Caco-2 (cell line): ENCODE measurements around the gene SUPT16H. TPM values are rescaled to one million over a fixed set of nuclear protein-coding genes. Genes with fewer than 3 reads are reported as not detected.
"Not testable (repeated sequence)": the region's sequence is repeated elsewhere in the genome, so short reads cannot be mapped to it uniquely, and the experiment has no call there.

Source experiments
- BruUV-seq: library from RNA; stranded (reverse); fragments of 400-500 nt; replicated peaks from 2 replicates; lab custom pipeline; 2021; lab: Mats Ljungman, UMichigan
- CTCF ChIA-PET: fragments of 300-600 bp; sonication (Branson Sonifier 250); formaldehyde crosslinking; loops from one replicate; lab custom pipeline; 2022; ENCODE audit warnings: antibody characterized with exemption; lab: Charles Lee
- POLR2A ChIA-PET: fragments of 300-600 bp; sonication (Branson Sonifier 250); formaldehyde crosslinking; loops from one replicate; lab custom pipeline; 2022; ENCODE audit warnings: antibody characterized with exemption; lab: Charles Lee
- DNase-seq, 2 experiments: peaks; one replicate each; pipeline versions ENCODE4 v3.0.0 to v3.0.0-alpha.2; 2020 to 2022
- H3K27me3 ChIP-seq: replicated peaks from 2 replicates; pipeline ENCODE4 v1.6.0; 2011; ENCODE audit warnings: low read length; ENCODE audit not compliant: control insufficient read depth, insufficient read depth
- H3K36me3 ChIP-seq: 2 replicates; pipeline ENCODE4 v1.5.1; 2011; ENCODE audit warnings: low read length; ENCODE audit not compliant: control insufficient read depth, insufficient read depth
- H3K4me1 ChIP-seq: fragments of 250-450 bp; sonication (Bioruptor Pico); 2 replicates; pipeline ENCODE4 v1.5.1; 2020; ENCODE audit warnings: mild to moderate bottlenecking
- H3K4me3 ChIP-seq: 2 replicates; pipeline ENCODE4 v1.5.1; 2011; ENCODE audit warnings: low read depth, mild to moderate bottlenecking, control low read depth, low read length
- H3K9me3 ChIP-seq: fragments of 250-450 bp; sonication (Bioruptor Pico); 2 replicates; pipeline ENCODE4 v1.5.1; 2020; ENCODE audit warnings: mild to moderate bottlenecking, moderate library complexity
- H3K27ac Mint-ChIP-seq: one replicate; pipeline ENCODE4 v1.8.0; 2022; ENCODE audit warnings: mixed read lengths; ENCODE audit not compliant: unreplicated experiment
- H3K27me3 Mint-ChIP-seq: one replicate; pipeline ENCODE4 v1.8.0; 2022; ENCODE audit warnings: mixed read lengths; ENCODE audit not compliant: insufficient read depth, unreplicated experiment
- H3K36me3 Mint-ChIP-seq: one replicate; pipeline ENCODE4 v1.8.0; 2022; ENCODE audit warnings: mild to moderate bottlenecking, mixed read lengths; ENCODE audit not compliant: insufficient read depth, unreplicated experiment
- H3K4me1 Mint-ChIP-seq: one replicate; pipeline ENCODE4 v1.8.0; 2022; ENCODE audit warnings: low read depth, mixed read lengths; ENCODE audit not compliant: unreplicated experiment
- H3K4me3 Mint-ChIP-seq: one replicate; pipeline ENCODE4 v1.8.0; 2022; ENCODE audit warnings: mild to moderate bottlenecking, moderate library complexity, mixed read lengths; ENCODE audit not compliant: unreplicated experiment
- H3K9me3 Mint-ChIP-seq: one replicate; pipeline ENCODE4 v1.8.0; 2022; ENCODE audit warnings: mixed read lengths; ENCODE audit not compliant: unreplicated experiment
- CTCF ChIP-seq, 2 experiments: fragments of 200-600 bp in 1 of 2; IDR thresholded peaks; 1 replicate in 1 of 2; 2 replicates in 1 of 2; pipeline versions ENCODE4 v1.5.1 to v1.8.0; 2011 to 2022; ENCODE audit warnings: antibody characterized with exemption in 1 of 2, control low read depth in 1 of 2, inconsistent platforms in 1 of 2, low read depth in 1 of 2, low read length in 1 of 2, mild to moderate bottlenecking in 1 of 2, moderate library complexity in 1 of 2; ENCODE audit not compliant: insufficient read depth in 1 of 2, severe bottlenecking in 1 of 2, unreplicated experiment in 1 of 2
- intact Hi-C: fragments of 100-400 bp; cut with micrococcal nuclease; formaldehyde crosslinking; loops from one replicate; pipeline ENCODE4 v1.10.0; 2022; ENCODE audit not compliant: unreplicated experiment
- total RNA-seq: library from RNA; stranded (reverse); gene quantifications from 2 replicates; pipeline ENCODE4 v1.2.3, GENCODE V29; 2022

Gene SUPT16H
- total RNA-seq, 1 experiment from 2014 or later: 118 TPM

GRCh38 chr14:21373980-21374379, 9.8 kb downstream of the SUPT16H start:
- no peaks in the 10 kb centered on the region for H3K9me3 Mint-ChIP-seq
- Histone ChIP-seq H3K36me3 (0 out of 2 replicates have a peak, but pooled peaks cover 2% of the 10 kb centered on the region), H3K4me1 (no peaks in the 10 kb centered on the region), H3K27me3 (no peaks in the 10 kb centered on the region), H3K4me3 (no peak overlapping the region), H3K9me3 (no peaks in the 10 kb centered on the region)
- ChIA-PET POLR2A (no interaction called here), CTCF (no interaction called here)
- BruUV-seq: no TSS peak
- H3K27me3 Mint-ChIP-seq: no peaks in the 10 kb centered on the region
- H3K36me3 Mint-ChIP-seq: peaks cover 77% of the 10 kb centered on the region
- no peak overlapping the region for H3K27ac Mint-ChIP-seq
- no peak for TF ChIP-seq CTCF (IDR thresholded peaks at IDR 0.05; ENCODE audit: insufficient read depth in 1 of 2, low read depth in 1 of 2, low read length in 1 of 2, severe bottlenecking in 1 of 2, unreplicated experiment in 1 of 2)
- DNase-seq: no peak
- intact Hi-C loops: no loop called here
- H3K4me1 Mint-ChIP-seq: no peaks in the 10 kb centered on the region
- H3K4me3 Mint-ChIP-seq: no peak overlapping the region

DNA sequence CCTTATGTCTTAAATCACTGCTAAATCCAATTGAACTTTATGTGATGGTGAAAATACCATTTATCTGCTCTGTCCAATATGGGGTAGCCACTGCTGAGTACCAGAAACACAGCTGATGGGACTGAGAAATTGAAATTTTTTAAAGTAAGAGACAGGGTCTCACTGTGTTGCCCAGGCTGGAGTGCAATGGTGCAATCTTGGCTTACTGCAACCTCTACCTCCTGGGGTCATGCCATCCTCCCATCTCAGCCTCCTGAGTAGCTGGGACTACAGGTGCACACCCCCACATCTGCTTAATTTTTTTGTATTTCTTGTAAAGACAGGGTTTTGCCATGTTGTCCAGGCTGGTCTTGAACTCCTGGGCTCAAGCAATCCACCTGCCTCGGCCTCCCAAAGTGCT, 11.0 kb downstream of the SUPT16H start:
- H3K9me3 Mint-ChIP-seq, H3K36me3 ChIP-seq, BruUV-seq, H3K4me3 Mint-ChIP-seq, DNase-seq, intact Hi-C loops, H3K27ac Mint-ChIP-seq, H3K27me3 ChIP-seq, H3K27me3 Mint-ChIP-seq, H3K4me3 ChIP-seq, H3K9me3 ChIP-seq, POLR2A ChIA-PET, CTCF ChIA-PET, H3K4me1 Mint-ChIP-seq, H3K4me1 ChIP-seq: not testable (repeated sequence)
- H3K36me3 Mint-ChIP-seq: peaks cover 77% of the 10 kb centered on the region

GRCh38 chr14:21369949-21370679, 13.7 kb downstream of the SUPT16H start:
- Histone ChIP-seq H3K27me3 (no peaks in the 10 kb centered on the region), H3K4me3 (no peak overlapping the region), H3K36me3 (0 out of 2 replicates have a peak, but pooled peaks cover 3% of the 10 kb centered on the region), H3K4me1 (no peaks in the 10 kb centered on the region), H3K9me3 (no peaks in the 10 kb centered on the region)
- intact Hi-C loops: no loop called here
- ChIA-PET POLR2A (no interaction called here), CTCF (no interaction called here)
- BruUV-seq: no TSS peak
- H3K36me3 Mint-ChIP-seq: peaks cover 80% of the 10 kb centered on the region
- H3K27me3 Mint-ChIP-seq: no peaks in the 10 kb centered on the region
- no peak for DNase-seq
- H3K9me3 Mint-ChIP-seq: no peaks in the 10 kb centered on the region
- H3K4me1 Mint-ChIP-seq: no peaks in the 10 kb centered on the region
- no peak overlapping the region for H3K4me3 Mint-ChIP-seq
- H3K27ac Mint-ChIP-seq: no peak overlapping the region
- TF ChIP-seq CTCF (IDR thresholded peaks at IDR 0.05; ENCODE audit: insufficient read depth in 1 of 2, low read depth in 1 of 2, low read length in 1 of 2, severe bottlenecking in 1 of 2, unreplicated experiment in 1 of 2): no peak
